ENCODE data around the gene DPF1.

The DPF1 gene

GRCh38 chr19:38218204-38218603 is 5.8 kb downstream of the DPF1 start:
- DNase-seq: no peak

- peak in 1 of 2 experiments; percentile 35 for DNase-seq
Measured at GRCh38 chr19:38216785-38217641, 7.0 kb downstream of the DPF1 start.

GRCh38 chr19:38213911-38214625 is 10.0 kb downstream of the DPF1 start:
- no peak for DNase-seq

GRCh38 chr19:38213469-38213868 is 10.6 kb downstream of the DPF1 start:
- no peak for DNase-seq

GRCh38 chr19:38211766-38212165 is 12.3 kb downstream of the DPF1 start:
- DNase-seq: no peak

GRCh38 chr19:38211151-38211591 is 12.9 kb downstream of the DPF1 start:
- no peak for DNase-seq

- peak; percentile 37 to 86 for DNase-seq
Measured at GRCh38 chr19:38210458-38210987, 13.5 kb downstream of the DPF1 start.

GRCh38 chr19:38209671-38210457 is 14.2 kb downstream of the DPF1 start:
- peak in 1 of 2 experiments; percentile 45 for DNase-seq

- peak in 1 of 2 experiments; percentile 40 for DNase-seq
Measured at GRCh38 chr19:38209152-38209551, 14.9 kb downstream of the DPF1 start.

GRCh38 chr19:38208571-38208970 is 15.5 kb downstream of the DPF1 start:
- no peak for DNase-seq

GRCh38 chr19:38207543-38207942 is 16.5 kb downstream of the DPF1 start:
- no peak for DNase-seq

- no peak for DNase-seq
Measured at GRCh38 chr19:38206928-38207327, 17.1 kb downstream of the DPF1 start.

- no peak for DNase-seq
Measured at GRCh38 chr19:38206006-38206745, 17.8 kb downstream of the DPF1 start.

GRCh38 chr19:38204728-38205127 is 19.3 kb downstream of the DPF1 start:
- DNase-seq: no peak

- DNase-seq: peak; percentile 40 to 89
Measured at GRCh38 chr19:38204096-38204495, 19.9 kb downstream of the DPF1 start.

- DNase-seq: no peak
Measured at GRCh38 chr19:38203197-38203596, 20.8 kb downstream of the DPF1 start.

- DNase-seq: no peak
Measured at GRCh38 chr19:38202504-38202903, 21.5 kb downstream of the DPF1 start.

GRCh38 chr19:38201731-38202130 is 22.3 kb downstream of the DPF1 start:
- DNase-seq: no peak

- DNase-seq: no peak
Measured at GRCh38 chr19:38199340-38199739, 24.7 kb downstream of the DPF1 start.

- DNase-seq: no peak
Measured at GRCh38 chr19:38197937-38198704, 25.9 kb downstream of the DPF1 start.

- DNase-seq: no peak
Measured at GRCh38 chr19:38196948-38197656, 26.9 kb downstream of the DPF1 start.

Data from NCI-H526 (cell line).